Endothelial cell of umbilical vein (primary cell): Measurements from ENCODE around the gene CENPB.

Experiments
- EZH2 ChIP-seq: IDR thresholded peaks from 2 replicates; pipeline ENCODE4 v1.6.1; 2012; ENCODE audit warnings: borderline replicate concordance, low read depth, mild to moderate bottlenecking, moderate library complexity, low read length, inconsistent platforms; ENCODE audit not compliant: severe bottlenecking
- FOS ChIP-seq: IDR thresholded peaks from 2 replicates; pipeline ENCODE4 v1.6.1; 2011; ENCODE audit warnings: mild to moderate bottlenecking, low read length, moderate library complexity, borderline replicate concordance; ENCODE audit not compliant: insufficient read depth
- GATA2 ChIP-seq: IDR thresholded peaks from 2 replicates; pipeline ENCODE4 v1.7.0; 2011; ENCODE audit warnings: low read depth, mild to moderate bottlenecking, moderate library complexity, mixed read lengths, low read length; ENCODE audit not compliant: insufficient read length, insufficient read depth
- POLR2A ChIP-seq: IDR thresholded peaks from 2 replicates; pipeline ENCODE4 v1.6.1; 2012; ENCODE audit warnings: low read depth, mild to moderate bottlenecking, control low read depth, low read length
- POLR2AphosphoS5 ChIP-seq: IDR thresholded peaks from 2 replicates; pipeline ENCODE4 v1.6.1; 2012; ENCODE audit warnings: low read depth, mild to moderate bottlenecking, control low read depth, low read length, moderate library complexity; ENCODE audit not compliant: insufficient read depth
- TF ChIP-seq, protein P1 (sequence below), 2 donors: IDR thresholded peaks; 1 replicate in 1 of 2; 2 replicates in 1 of 2; pipeline ENCODE4 v1.5.1; 2011; ENCODE audit warnings: low read length in 2 of 2, mild to moderate bottlenecking in 2 of 2, moderate library complexity in 2 of 2, control low read depth in 1 of 2, inconsistent platforms in 1 of 2, low read depth in 1 of 2; ENCODE audit not compliant: insufficient read depth in 1 of 2; ENCODE audit errors: extremely low read depth in 1 of 2
- TF ChIP-seq, protein P2 (sequence below): IDR thresholded peaks from 2 replicates; pipeline ENCODE4 v1.6.1; 2011; ENCODE audit not compliant: insufficient read depth, insufficient read length

DNA sequence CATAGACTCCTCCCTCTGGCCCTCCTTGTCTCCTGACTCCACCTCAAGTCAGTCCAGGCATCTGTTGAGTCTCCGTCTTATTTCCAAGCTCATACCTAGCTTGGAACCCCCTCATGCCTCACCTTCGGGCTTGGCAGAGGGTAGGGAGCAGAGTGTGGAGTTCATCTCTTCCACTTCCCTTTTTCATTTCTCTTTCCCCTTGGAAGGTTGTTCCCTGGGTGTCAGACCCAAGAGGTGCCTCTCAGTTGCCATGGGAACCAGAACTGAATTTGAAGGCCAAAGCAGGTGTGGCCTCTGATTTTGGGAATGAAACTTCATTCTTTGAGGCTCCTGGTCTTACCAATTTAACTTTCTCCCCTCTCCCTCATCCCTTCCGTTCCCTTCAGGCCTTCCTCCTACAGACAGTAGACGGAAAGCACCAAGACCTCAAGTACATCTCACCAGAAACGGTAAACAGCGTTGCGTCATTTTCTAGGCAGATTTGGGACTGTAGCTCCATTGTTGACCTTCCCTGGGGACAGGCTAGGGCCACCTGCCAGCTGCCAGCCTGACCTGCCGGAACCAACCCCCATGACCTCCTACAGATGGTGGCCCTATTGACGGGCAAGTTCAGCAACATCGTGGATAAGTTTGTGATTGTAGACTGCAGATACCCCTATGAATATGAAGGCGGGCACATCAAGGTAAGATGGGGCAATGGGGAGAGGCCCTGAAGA lies 16.1 kb upstream of the CENPB start:
- TF ChIP-seq, protein P1, sequence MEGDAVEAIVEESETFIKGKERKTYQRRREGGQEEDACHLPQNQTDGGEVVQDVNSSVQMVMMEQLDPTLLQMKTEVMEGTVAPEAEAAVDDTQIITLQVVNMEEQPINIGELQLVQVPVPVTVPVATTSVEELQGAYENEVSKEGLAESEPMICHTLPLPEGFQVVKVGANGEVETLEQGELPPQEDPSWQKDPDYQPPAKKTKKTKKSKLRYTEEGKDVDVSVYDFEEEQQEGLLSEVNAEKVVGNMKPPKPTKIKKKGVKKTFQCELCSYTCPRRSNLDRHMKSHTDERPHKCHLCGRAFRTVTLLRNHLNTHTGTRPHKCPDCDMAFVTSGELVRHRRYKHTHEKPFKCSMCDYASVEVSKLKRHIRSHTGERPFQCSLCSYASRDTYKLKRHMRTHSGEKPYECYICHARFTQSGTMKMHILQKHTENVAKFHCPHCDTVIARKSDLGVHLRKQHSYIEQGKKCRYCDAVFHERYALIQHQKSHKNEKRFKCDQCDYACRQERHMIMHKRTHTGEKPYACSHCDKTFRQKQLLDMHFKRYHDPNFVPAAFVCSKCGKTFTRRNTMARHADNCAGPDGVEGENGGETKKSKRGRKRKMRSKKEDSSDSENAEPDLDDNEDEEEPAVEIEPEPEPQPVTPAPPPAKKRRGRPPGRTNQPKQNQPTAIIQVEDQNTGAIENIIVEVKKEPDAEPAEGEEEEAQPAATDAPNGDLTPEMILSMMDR (IDR thresholded peaks at IDR 0.05; ENCODE audit: extremely low read depth in 1 of 2, insufficient read depth in 1 of 2, low read depth in 1 of 2, low read length in 2 of 2): no peak
- TF ChIP-seq, protein P2, sequence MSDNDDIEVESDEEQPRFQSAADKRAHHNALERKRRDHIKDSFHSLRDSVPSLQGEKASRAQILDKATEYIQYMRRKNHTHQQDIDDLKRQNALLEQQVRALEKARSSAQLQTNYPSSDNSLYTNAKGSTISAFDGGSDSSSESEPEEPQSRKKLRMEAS: no peak
- no peak for TF ChIP-seq POLR2A
- no peak for TF ChIP-seq POLR2AphosphoS5
- TF ChIP-seq FOS: no peak
- TF ChIP-seq EZH2: no peak
- no peak for TF ChIP-seq GATA2
